Esophagus squamous epithelium (tissue), 4 donors: ENCODE data around the gene GLB1L3.

Experiments
- POLR2A ChIP-seq, 4 donors: fragments of 450-650 bp; IDR thresholded peaks; one replicate each; pipeline ENCODE4 v1.6.1; 2017; ENCODE audit warnings: antibody characterized with exemption in 4 of 4, mild to moderate bottlenecking in 4 of 4, moderate library complexity in 3 of 4
- TF ChIP-seq, protein P1 (sequence below), 6 experiments: fragments of 450-650 bp in 4 of 6; fragments of 200-600 bp in 2 of 6; sonication (generic) in 2 of 6; IDR thresholded peaks; one replicate each; pipeline ENCODE4 v1.5.1; 2016 to 2019; ENCODE audit warnings: antibody characterized with exemption in 6 of 6, mild to moderate bottlenecking in 4 of 6, moderate library complexity in 4 of 6

DNA sequence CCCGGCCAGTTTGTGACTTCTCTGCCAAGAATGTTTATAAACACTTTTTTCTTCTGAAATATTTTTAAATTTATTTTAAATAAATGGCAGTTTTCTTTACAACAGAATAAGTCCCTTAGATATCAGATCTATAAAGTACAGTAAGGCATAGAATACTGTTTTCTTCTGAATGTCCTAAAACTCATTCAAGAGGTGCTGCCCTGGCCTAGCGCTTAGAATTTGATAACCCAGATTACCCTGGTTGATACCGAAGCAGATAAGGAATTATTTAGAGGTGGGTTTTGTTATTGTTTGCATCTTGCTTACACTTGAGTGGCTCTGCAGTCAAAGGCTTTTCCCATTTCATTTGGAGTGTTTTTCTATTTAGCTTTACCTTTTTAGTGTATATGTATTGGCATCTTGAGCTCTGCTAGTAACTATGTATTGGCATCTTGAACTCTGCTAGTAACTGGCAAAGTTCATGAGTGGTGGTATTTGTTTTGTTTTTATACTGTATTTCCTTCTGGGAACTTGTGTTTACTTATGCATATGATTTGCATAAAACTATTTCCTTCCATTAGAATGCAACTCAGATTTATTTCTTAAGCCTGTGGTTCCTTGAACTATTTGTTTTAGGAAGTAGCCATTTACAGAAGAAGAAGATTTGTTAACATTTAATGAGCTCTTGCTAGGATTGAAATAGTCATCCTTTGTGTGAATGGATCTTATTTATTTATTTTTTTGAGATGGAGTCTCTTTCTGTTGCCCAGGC, 21.6 kb upstream of the GLB1L3 start:
- TF ChIP-seq, protein P1, sequence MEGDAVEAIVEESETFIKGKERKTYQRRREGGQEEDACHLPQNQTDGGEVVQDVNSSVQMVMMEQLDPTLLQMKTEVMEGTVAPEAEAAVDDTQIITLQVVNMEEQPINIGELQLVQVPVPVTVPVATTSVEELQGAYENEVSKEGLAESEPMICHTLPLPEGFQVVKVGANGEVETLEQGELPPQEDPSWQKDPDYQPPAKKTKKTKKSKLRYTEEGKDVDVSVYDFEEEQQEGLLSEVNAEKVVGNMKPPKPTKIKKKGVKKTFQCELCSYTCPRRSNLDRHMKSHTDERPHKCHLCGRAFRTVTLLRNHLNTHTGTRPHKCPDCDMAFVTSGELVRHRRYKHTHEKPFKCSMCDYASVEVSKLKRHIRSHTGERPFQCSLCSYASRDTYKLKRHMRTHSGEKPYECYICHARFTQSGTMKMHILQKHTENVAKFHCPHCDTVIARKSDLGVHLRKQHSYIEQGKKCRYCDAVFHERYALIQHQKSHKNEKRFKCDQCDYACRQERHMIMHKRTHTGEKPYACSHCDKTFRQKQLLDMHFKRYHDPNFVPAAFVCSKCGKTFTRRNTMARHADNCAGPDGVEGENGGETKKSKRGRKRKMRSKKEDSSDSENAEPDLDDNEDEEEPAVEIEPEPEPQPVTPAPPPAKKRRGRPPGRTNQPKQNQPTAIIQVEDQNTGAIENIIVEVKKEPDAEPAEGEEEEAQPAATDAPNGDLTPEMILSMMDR (IDR thresholded peaks at IDR 0.05): no peak
- no peak for TF ChIP-seq POLR2A (IDR thresholded peaks at IDR 0.05)
